CD4-positive, alpha-beta T cell treated with Interleukin-15 for 1 hour (primary cell): ENCODE measurements around the gene CACNA1E.

Source experiments
- DNase-seq: peaks from one replicate; pipeline ENCODE4 v3.0.0-alpha.2; 2020

Gene CACNA1E

GRCh38 chr1:181592255-181592859, 109.0 kb downstream of the CACNA1E start:
- no peak for DNase-seq

GRCh38 chr1:181593042-181593441, 109.7 kb downstream of the CACNA1E start:
- no peak for DNase-seq

- DNase-seq, result no peak
These were observed 111.2 kb downstream of the CACNA1E start for GRCh38 chr1:181594553-181594952.

- no peak for DNase-seq
These were observed 111.9 kb downstream of the CACNA1E start for GRCh38 chr1:181595234-181595633.

DNA sequence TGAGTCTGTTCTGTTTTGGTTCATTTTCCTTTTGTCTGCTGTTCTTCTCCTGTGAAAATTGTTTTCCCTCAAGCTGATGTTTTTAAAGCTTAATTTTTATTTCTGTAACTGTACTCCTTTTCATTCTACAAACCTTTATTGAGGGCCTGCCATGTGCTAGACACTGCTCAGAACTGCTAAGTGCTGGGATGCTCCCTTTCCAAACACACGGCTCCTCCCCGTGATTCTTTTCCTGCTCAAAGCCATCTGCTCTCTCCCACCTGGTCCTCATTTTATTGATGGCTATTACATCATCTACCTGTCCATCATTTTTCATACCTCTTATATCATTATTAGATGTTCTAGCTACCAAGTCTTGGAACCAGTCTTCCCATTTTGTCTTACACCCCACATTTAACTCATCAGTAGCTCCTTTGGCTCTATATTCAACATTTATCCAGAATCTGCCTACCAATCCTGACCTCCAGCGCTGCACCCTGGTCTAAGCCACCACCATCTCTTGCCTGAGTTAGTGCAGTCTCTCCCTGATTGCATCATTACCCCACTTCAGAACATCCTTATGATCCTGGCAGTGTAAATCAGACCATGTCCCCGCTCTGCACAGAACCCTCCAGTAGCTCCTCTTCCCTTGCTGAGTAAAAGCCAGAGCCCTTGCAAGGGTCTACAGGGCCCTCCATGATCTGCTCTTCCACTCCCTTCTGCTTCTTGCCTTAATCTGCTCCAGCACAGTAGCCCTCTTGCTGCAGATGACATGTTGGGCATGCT, 118.1 kb downstream of the CACNA1E start:
- no peak for DNase-seq

GRCh38 chr1:181603735-181604410, 120.6 kb downstream of the CACNA1E start:
- no peak for DNase-seq

- no peak for DNase-seq
These were observed 121.3 kb downstream of the CACNA1E start for GRCh38 chr1:181604482-181605249.

DNA sequence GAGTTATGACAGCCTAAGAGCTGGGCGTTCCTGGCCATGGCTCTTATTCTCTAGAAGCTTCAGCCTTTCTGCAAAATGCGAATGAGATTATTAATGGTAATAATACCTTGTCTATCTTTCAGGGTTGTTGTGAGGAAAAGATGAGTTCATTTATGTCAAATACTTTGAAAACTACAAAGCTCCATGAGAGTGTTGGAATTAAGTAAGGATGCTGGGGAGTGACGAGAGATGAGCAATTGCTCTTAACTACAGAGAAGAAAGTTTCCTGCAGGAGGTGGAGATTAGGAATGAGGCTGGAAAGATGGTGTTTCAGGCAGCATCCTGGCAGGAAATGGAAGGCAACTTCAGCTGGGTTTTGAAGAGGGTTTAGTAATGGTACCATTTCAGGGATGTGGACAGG, 124.2 kb downstream of the CACNA1E start:
- DNase-seq, result no peak

- DNase-seq, result no peak
These were observed 125.1 kb downstream of the CACNA1E start for GRCh38 chr1:181608386-181608785.

DNA sequence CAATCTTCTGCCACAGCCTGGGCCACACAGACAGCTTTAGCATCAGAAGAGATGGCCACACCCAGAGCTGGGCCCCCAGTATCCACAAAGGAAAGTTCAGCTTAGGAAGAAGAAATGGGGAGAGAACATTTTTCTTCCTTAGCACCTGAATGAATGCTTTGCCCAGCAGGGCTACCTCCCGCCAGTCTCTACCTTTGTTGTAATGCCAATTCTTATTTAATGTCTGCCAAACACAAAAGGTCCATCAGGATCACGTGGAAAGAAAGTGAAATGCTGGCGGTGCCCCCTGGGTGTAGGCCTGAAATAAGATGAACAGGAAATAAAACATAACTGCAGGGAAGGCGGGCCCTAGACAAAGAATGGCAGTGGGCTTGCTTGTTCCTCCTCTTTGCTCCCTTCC, 125.6 kb downstream of the CACNA1E start:
- DNase-seq, result no peak

DNA sequence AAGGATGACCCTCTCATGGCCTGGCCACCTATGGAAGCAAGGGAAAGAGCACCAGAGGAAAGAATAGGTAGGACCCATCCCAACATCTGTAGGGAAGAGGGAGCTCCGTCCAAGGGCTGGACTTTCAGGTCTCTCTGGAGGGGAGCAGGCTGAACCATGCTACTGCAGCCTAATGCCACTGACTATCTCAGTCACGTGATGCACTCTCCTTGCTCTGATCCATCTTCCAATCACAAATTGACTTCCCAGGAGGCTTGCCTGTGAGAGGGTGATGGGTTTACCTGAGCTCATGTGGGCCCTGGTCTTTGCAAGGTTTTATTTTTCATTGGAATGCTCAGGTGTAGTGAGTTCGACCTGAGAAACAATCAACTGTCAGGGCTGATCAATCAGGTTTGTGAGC, 128.8 kb downstream of the CACNA1E start:
- DNase-seq, result no peak

DNA sequence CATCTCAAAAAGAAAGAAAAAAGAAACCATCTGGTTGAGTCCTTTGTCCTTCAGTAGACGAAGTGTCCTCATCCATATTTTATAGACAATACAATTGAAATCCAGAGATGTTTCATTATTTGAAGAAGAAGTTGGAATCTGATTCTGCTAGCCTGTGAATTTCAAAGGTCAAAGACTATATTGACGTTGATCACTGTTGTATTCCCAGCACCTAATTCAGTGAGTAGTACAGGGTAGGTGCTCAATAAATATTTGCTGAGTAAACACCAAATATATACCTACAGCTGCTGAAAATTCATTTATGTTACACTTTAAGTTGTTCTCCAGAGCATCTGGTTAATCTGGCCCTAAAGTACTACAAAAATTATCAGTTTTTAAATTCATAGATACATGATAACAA, 135.2 kb downstream of the CACNA1E start:
- DNase-seq, result no peak

GRCh38 chr1:181620183-181620582, 136.9 kb downstream of the CACNA1E start:
- no peak for DNase-seq

- no peak for DNase-seq
These were observed 140.5 kb downstream of the CACNA1E start for GRCh38 chr1:181623850-181624249.

DNA sequence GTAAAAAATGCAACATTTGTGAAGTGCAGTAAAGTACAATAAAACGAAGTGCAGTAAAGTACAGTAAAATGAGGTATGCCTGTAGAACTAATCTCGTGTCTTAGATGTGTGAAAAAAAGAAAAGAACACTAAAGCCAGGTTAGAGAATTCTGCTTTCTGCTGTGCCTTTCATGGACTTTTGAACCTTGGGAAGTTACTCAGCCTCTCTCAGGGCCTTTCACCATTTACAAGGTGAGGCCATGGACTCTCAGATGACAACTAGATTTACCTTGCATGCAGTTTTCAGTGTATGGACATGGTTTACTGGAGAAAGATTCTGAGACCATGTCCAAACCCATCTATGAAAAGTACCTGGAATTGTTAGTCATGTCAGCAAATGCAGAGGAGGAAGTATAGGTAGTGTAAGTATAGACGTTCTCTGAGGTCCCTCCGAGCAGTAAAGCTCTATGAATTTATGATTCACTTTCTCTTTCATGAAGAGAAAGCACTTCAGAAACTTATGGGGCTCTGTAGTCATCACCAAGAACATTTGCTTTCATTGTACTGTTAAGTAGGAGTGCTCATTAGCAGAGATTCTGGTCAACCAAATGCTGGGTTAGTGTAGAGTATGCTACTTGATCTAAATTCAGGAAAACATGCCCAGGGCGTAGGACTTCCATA, 143.1 kb downstream of the CACNA1E start:
- no peak for DNase-seq

- DNase-seq, result no peak
These were observed 147.1 kb downstream of the CACNA1E start for GRCh38 chr1:181630398-181630797.

GRCh38 chr1:181630838-181631237, 147.5 kb downstream of the CACNA1E start:
- no peak for DNase-seq

DNA sequence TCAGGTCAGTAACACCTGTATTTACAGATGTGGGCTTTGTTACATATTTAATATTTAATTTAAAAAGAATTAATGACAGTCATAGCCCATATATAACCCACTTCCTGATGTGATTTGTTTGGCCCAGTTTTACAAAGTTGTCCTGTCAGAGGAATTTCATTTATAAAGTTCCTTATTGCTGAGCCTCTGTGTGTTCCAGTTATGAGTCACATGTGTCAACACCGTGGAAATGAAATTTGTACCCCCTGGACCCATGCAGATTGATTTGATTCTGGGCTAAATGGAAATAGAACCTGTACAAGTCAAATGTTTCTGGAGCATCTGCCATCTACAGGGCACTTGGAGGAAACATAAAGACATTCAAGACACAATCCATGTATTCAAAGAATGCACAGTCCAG, 149.2 kb downstream of the CACNA1E start:
- DNase-seq, result no peak

- DNase-seq, result no peak
These were observed 149.6 kb downstream of the CACNA1E start for GRCh38 chr1:181632960-181633359.

DNA sequence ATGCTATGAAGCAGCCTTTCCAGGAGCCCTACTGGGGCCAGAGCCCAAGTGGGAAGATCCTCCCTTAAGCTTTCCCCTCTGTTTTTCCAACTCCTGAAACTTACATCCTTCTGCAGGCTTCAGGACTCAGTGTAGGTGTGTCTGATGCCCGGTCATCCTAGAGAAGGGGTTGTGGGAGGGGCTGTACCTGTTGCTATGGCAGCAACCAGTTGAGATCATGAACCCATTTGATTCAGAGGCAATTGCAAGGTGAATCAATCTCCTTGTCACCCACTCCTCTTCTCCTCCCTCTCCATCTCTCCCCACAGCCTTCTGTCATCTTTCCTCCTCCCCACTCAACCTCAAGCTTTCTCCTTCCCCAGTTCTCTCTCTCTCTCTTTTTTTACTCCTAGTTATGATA, 151.8 kb downstream of the CACNA1E start:
- DNase-seq, result no peak

- DNase-seq, result no peak
These were observed 154.7 kb downstream of the CACNA1E start for GRCh38 chr1:181637998-181638397.

DNA sequence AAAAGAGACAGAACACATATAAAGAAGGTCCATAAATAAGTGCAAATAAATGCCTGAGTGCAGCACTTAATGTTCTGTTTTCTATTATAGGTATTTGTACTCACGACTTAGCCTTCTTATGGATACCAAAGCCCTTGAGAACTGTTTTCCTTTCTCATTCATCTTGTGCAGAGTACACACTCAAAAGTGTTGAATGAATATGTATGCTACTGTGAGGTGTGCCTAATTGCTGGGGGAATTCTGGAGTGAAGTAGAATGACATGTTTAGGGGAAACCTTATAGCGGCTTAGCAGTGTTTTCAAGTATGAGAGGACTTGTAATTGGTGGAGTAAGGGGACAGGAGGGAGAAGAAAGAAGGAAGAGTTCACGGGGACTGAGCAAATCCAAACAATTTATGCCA, 157.6 kb downstream of the CACNA1E start:
- no peak for DNase-seq

- DNase-seq, result no peak
These were observed 160.3 kb downstream of the CACNA1E start for GRCh38 chr1:181643631-181644030.
